T-cell (primary cell): Measurements from ENCODE around the gene HCRTR2. TPM values are rescaled to one million over a fixed set of nuclear protein-coding genes. Genes with fewer than 3 reads are reported as not detected.
"Not testable (repeated sequence)": the region's sequence is repeated elsewhere in the genome, so short reads cannot be mapped to it uniquely, and the experiment has no call there.

Experiments
- ATAC-seq, 4 experiments: fragments of 200-7000 bp in 3 of 4; fragments of 150-1000 bp in 1 of 4; cut with Tn5 transposase; replicated peaks in 1 of 4; 1 replicate in 3 of 4; 2 replicates in 1 of 4; pipeline ENCODE4 v1.10.0; 2021; ENCODE audit warnings: moderate library complexity in 3 of 4, mild to moderate bottlenecking in 2 of 4, moderate number of reproducible peaks in 1 of 4
- CTCF ChIA-PET, 2 donors: fragments of 300-600 bp; sonication (Branson Sonifier 250); formaldehyde crosslinking; loops; one replicate each; lab custom pipeline; 2022; ENCODE audit warnings: antibody characterized with exemption in 2 of 2; lab: Charles Lee
- POLR2A ChIA-PET, 2 donors: fragments of 300-600 bp; sonication (Branson Sonifier 250); formaldehyde crosslinking; loops; one replicate each; lab custom pipeline; 2022; ENCODE audit warnings: antibody characterized with exemption in 2 of 2; lab: Charles Lee
- DNase-seq, 35 experiments: peaks; one replicate each; pipeline versions ENCODE4 v3.0.0 to v3.0.0-alpha.2; 2013 to 2023
- H3K27ac ChIP-seq: one replicate; pipeline ENCODE4 v1.5.1; 2013; ENCODE audit warnings: low read length
- H3K27me3 ChIP-seq, 2 experiments: replicated peaks in 1 of 2; 1 replicate in 1 of 2; 2 replicates in 1 of 2; pipeline versions ENCODE4 v1.6.1 to v1.7.0; 2013; ENCODE audit warnings: low read length in 1 of 2, mixed read lengths in 1 of 2; ENCODE audit not compliant: control insufficient read depth in 2 of 2, insufficient read depth in 2 of 2; ENCODE audit errors: extremely low read depth in 1 of 2
- H3K36me3 ChIP-seq, 2 donors: 1 replicate in 1 of 2; 2 replicates in 1 of 2; pipeline versions ENCODE4 v1.6.1 to v1.7.0; 2013; ENCODE audit warnings: low read length in 1 of 2; ENCODE audit not compliant: control insufficient read depth in 2 of 2, insufficient read depth in 1 of 2; ENCODE audit errors: extremely low read depth in 1 of 2
- H3K4me1 ChIP-seq, 2 experiments: 1 replicate in 1 of 2; 2 replicates in 1 of 2; pipeline versions ENCODE4 v1.6.1 to v1.7.0; 2013; ENCODE audit warnings: low read length in 2 of 2, mixed read lengths in 1 of 2; ENCODE audit not compliant: insufficient read depth in 2 of 2, control insufficient read depth in 1 of 2; ENCODE audit errors: extremely low read depth in 1 of 2
- H3K4me3 ChIP-seq, 2 donors: 1 replicate in 1 of 2; 2 replicates in 1 of 2; pipeline versions ENCODE4 v1.5.1 to v1.7.0; 2013; ENCODE audit warnings: mild to moderate bottlenecking in 2 of 2, low read length in 1 of 2, moderate library complexity in 1 of 2; ENCODE audit not compliant: control insufficient read depth in 1 of 2; ENCODE audit errors: extremely low read depth in 1 of 2
- H3K9me3 ChIP-seq: 2 replicates; pipeline ENCODE4 v1.7.0; 2013
- H3K27ac Mint-ChIP-seq, 2 donors: one replicate each; pipeline ENCODE4 v1.8.0; 2020 to 2021; ENCODE audit warnings: mild to moderate bottlenecking in 2 of 2, mixed read lengths in 2 of 2
- H3K27me3 Mint-ChIP-seq, 2 donors: one replicate each; pipeline ENCODE4 v1.8.0; 2021 to 2022; ENCODE audit warnings: mixed read lengths in 2 of 2
- H3K36me3 Mint-ChIP-seq: one replicate; pipeline ENCODE4 v1.8.0; 2021; ENCODE audit warnings: mixed read lengths
- H3K4me1 Mint-ChIP-seq, 3 donors: one replicate each; pipeline ENCODE4 v1.8.0; 2020 to 2022; ENCODE audit warnings: mixed read lengths in 3 of 3, mild to moderate bottlenecking in 1 of 3
- H3K4me3 Mint-ChIP-seq, 3 donors: one replicate each; pipeline ENCODE4 v1.8.0; 2020 to 2022; ENCODE audit warnings: mild to moderate bottlenecking in 3 of 3, mixed read lengths in 3 of 3, moderate library complexity in 3 of 3
- H3K9me3 Mint-ChIP-seq, 3 donors: one replicate each; pipeline ENCODE4 v1.8.0; 2020 to 2022; ENCODE audit warnings: mixed read lengths in 3 of 3
- WGBS: methylation state at CpG from one replicate; pipeline ENCODE4 v1.1.5; 2013; ENCODE audit warnings: missing lambda C conversion rate; ENCODE audit not compliant: insufficient coverage; 5-methylcytosine and 5-hydroxymethylcytosine counted together
- total RNA-seq, 35 experiments: library from RNA in 6 of 35; stranded (reverse) in 6 of 35; fragments of 120-200 nt in 1 of 35; gene quantifications; one replicate each; pipeline versions ENCODE4 v1.2.1 to v1.2.4 and lab custom pipeline; 2013 to 2026

HCRTR2 gene
- total RNA-seq, 5 donors from 2014 or later (not counting 1 experiment from before 2014, with no cell fraction given) = not detected

- H3K27ac Mint-ChIP-seq = no peak overlapping the region
- H3K27ac ChIP-seq = no peak overlapping the region
- CTCF ChIA-PET = no interaction called here
- no peak for DNase-seq
- H3K9me3 ChIP-seq = no peaks in the 10 kb centered on the region
- H3K27me3 Mint-ChIP-seq = no peaks in the 10 kb centered on the region
- H3K4me1 ChIP-seq = no peaks in the 10 kb centered on the region
- POLR2A ChIA-PET = no interaction called here
- ATAC-seq = no peak
- no peaks in the 10 kb centered on the region for H3K36me3 Mint-ChIP-seq
- H3K27me3 ChIP-seq = no peaks in the 10 kb centered on the region
- H3K9me3 Mint-ChIP-seq = peaks cover 0 to 6% (median 0%) of the 10 kb centered on the region in 3 donors
- H3K4me3 Mint-ChIP-seq = no peak overlapping the region
- H3K36me3 ChIP-seq = no peaks in the 10 kb centered on the region
- H3K4me3 ChIP-seq = no peak overlapping the region
- 80% methylated on average over 1 of the region's 4 CpGs for WGBS
- H3K4me1 Mint-ChIP-seq = no peaks in the 10 kb centered on the region
Observed at GRCh38 chr6:55281215-55281614, 106.9 kb downstream of the HCRTR2 start.

DNA sequence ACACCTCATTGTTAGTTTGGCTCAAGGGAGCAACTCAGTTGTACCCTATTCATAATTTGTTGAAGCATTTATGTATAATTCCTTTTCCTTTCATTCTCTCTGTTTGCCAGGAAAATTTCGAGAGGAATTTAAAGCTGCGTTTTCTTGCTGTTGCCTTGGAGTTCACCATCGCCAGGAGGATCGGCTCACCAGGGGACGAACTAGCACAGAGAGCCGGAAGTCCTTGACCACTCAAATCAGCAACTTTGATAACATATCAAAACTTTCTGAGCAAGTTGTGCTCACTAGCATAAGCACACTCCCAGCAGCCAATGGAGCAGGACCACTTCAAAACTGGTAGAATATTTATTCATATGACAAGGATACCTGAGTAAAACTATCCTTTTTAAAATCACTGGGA lies 107.8 kb downstream of the HCRTR2 start:
- DNase-seq = no peak
- Mint-ChIP-seq H3K36me3 (no peaks in the 10 kb centered on the region), H3K27me3 (no peaks in the 10 kb centered on the region), H3K4me3 (no peak overlapping the region), H3K4me1 (no peaks in the 10 kb centered on the region), H3K27ac (no peak overlapping the region), H3K9me3 (peaks cover 0 to 6% (median 1%) of the 10 kb centered on the region in 3 donors)
- Histone ChIP-seq H3K9me3 (no peaks in the 10 kb centered on the region), H3K4me1 (no peaks in the 10 kb centered on the region), H3K27me3 (no peaks in the 10 kb centered on the region), H3K4me3 (no peak overlapping the region), H3K36me3 (no peaks in the 10 kb centered on the region), H3K27ac (no peak overlapping the region)
- 97% methylated on average over 5 of the region's 6 CpGs for WGBS
- no peak for ATAC-seq
- POLR2A ChIA-PET = no interaction called here
- CTCF ChIA-PET = no interaction called here

DNA sequence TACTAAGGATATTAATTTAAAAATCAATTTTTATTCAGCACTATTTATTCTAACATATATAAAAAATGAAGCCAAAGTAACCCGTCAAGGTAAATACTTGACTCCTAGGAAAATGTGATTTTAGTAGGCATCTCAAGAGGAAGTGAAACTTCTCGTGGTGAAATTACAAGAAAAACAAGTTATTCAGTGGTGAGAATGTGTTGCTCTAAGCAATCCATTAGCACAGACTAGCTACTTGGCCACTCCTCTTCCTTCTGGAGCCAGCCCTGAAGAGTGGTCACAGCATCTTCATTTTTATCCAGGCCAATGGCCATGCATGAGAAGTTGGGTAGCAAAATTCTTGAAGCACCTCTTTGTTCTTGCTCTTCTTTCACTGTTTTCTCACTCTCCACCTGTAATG lies 112.5 kb downstream of the HCRTR2 start:
- Histone ChIP-seq H3K4me3 (no peak overlapping the region), H3K4me1 (no peaks in the 10 kb centered on the region), H3K27ac (no peak overlapping the region), H3K36me3 (no peaks in the 10 kb centered on the region), H3K9me3 (no peaks in the 10 kb centered on the region), H3K27me3 (no peaks in the 10 kb centered on the region)
- ATAC-seq (no peak), DNase-seq (no peak)
- WGBS = no CpG with 5 or more reads among the region's 2 CpGs
- no peaks in the 10 kb centered on the region for H3K27me3 Mint-ChIP-seq
- ChIA-PET POLR2A (interaction anchor here in 1 of 2 donors (0.7 kb wide), 1 partner anchor 26 kb away, joined by 3 read pairs; no protein-coding TSS in a partner anchor), CTCF (no interaction called here)
- H3K36me3 Mint-ChIP-seq = no peaks in the 10 kb centered on the region
- no peak overlapping the region for H3K27ac Mint-ChIP-seq
- H3K4me3 Mint-ChIP-seq = no peak overlapping the region
- H3K9me3 Mint-ChIP-seq = peaks cover 6 to 11% (median 11%) of the 10 kb centered on the region in 3 donors
- H3K4me1 Mint-ChIP-seq = no peaks in the 10 kb centered on the region

GRCh38 chr6:55290736-55291135 lies 116.4 kb downstream of the HCRTR2 start:
- Mint-ChIP-seq H3K4me1 (no peaks in the 10 kb centered on the region), H3K27me3 (no peaks in the 10 kb centered on the region), H3K27ac (no peak overlapping the region), H3K36me3 (no peaks in the 10 kb centered on the region), H3K9me3 (peaks cover 7 to 20% (median 9%) of the 10 kb centered on the region in 3 donors), H3K4me3 (no peak overlapping the region)
- no peaks in the 10 kb centered on the region for H3K4me1 ChIP-seq
- no peaks in the 10 kb centered on the region for H3K9me3 ChIP-seq
- H3K36me3 ChIP-seq = no peaks in the 10 kb centered on the region
- no peak overlapping the region for H3K4me3 ChIP-seq
- H3K27ac ChIP-seq = no peak overlapping the region
- ATAC-seq (no peak), DNase-seq (no peak)
- CTCF ChIA-PET = no interaction called here
- POLR2A ChIA-PET = no interaction called here
- H3K27me3 ChIP-seq = no peaks in the 10 kb centered on the region
- no CpG with 5 or more reads among the region's 2 CpGs for WGBS

GRCh38 chr6:55293116-55293515 lies 118.8 kb downstream of the HCRTR2 start:
- ATAC-seq (no peak), DNase-seq (no peak)
- no peaks in the 10 kb centered on the region for H3K4me1 ChIP-seq
- Mint-ChIP-seq H3K9me3 (peaks cover 6 to 23% (median 9%) of the 10 kb centered on the region in 3 donors), H3K36me3 (no peaks in the 10 kb centered on the region), H3K4me3 (no peak overlapping the region), H3K27me3 (no peaks in the 10 kb centered on the region), H3K4me1 (no peaks in the 10 kb centered on the region), H3K27ac (no peak overlapping the region)
- H3K27me3 ChIP-seq = no peaks in the 10 kb centered on the region
- ChIA-PET CTCF (no interaction called here), POLR2A (no interaction called here)
- WGBS = 83% methylated on average over 1 of the region's 2 CpGs
- no peak overlapping the region for H3K4me3 ChIP-seq
- H3K36me3 ChIP-seq = no peaks in the 10 kb centered on the region
- no peak overlapping the region for H3K27ac ChIP-seq
- no peaks in the 10 kb centered on the region for H3K9me3 ChIP-seq

- H3K9me3 Mint-ChIP-seq = peaks cover 2 to 27% (median 2%) of the 10 kb centered on the region in 3 donors
- H3K4me1 ChIP-seq, DNase-seq, H3K27ac Mint-ChIP-seq, CTCF ChIA-PET, H3K27ac ChIP-seq, ATAC-seq, H3K9me3 ChIP-seq, H3K36me3 ChIP-seq, POLR2A ChIA-PET, H3K4me3 ChIP-seq, H3K4me3 Mint-ChIP-seq, H3K27me3 ChIP-seq, H3K4me1 Mint-ChIP-seq, H3K27me3 Mint-ChIP-seq, H3K36me3 Mint-ChIP-seq: not testable (repeated sequence)
- WGBS = no CpG with 5 or more reads among the region's 3 CpGs
Observed at GRCh38 chr6:55297214-55297613, 122.9 kb downstream of the HCRTR2 start.
